ENCODE results near the gene SH3GLB2. TPM values are rescaled to one million over a fixed set of nuclear protein-coding genes. Genes with fewer than 3 reads are reported as not detected.

Gene SH3GLB2
- total RNA-seq, 2 donors from 2014 or later = 86.9 to 98.1 TPM

GRCh38 chr9:129064499-129064908 lies 36.4 kb upstream of the SH3GLB2 start:
- no peak overlapping the region for H3K27ac Mint-ChIP-seq
- no peak for DNase-seq
- H3K4me3 Mint-ChIP-seq = no peak overlapping the region
- Histone ChIP-seq H3K27me3 (ENCODE audit: control insufficient read depth, insufficient read depth, low read length, poor library complexity, severe bottlenecking) (no peaks in the 10 kb centered on the region), H3K4me1 (ENCODE audit: control insufficient read depth, insufficient read depth, low read length) (no peaks in the 10 kb centered on the region), H3K36me3 (ENCODE audit: control insufficient read depth, insufficient read depth, low read length) (peaks cover 38% of the 10 kb centered on the region), H3K9ac (ENCODE audit: extremely low read depth, low read length, poor library complexity, severe bottlenecking) (no peak overlapping the region), H3K27ac (ENCODE audit: low read depth, low read length) (no peak overlapping the region), H3K9me3 (ENCODE audit: control insufficient read depth, low read length) (no peaks in the 10 kb centered on the region), H3K4me3 (ENCODE audit: low read length) (no peak overlapping the region)
- no peak for TF ChIP-seq CTCF (conservative IDR thresholded peaks at IDR 0.05)
- peaks cover 40% of the 10 kb centered on the region for H3K36me3 Mint-ChIP-seq (ENCODE audit: low read depth)
- WGBS, 2 experiments (ENCODE audit: insufficient coverage in 1 of 2, insufficient read length in 1 of 2) = 92 to 94% methylated on average over 7 to 8 of the region's 8 CpGs
- H3K27me3 Mint-ChIP-seq (ENCODE audit: insufficient read depth) = no peaks in the 10 kb centered on the region
- H3K4me1 Mint-ChIP-seq = no peaks in the 10 kb centered on the region
- no peaks in the 10 kb centered on the region for H3K9me3 Mint-ChIP-seq

GRCh38 chr9:129063061-129063460 lies 34.9 kb upstream of the SH3GLB2 start:
- no peak for TF ChIP-seq CTCF (conservative IDR thresholded peaks at IDR 0.05)
- Mint-ChIP-seq H3K27ac (no peak overlapping the region), H3K9me3 (no peaks in the 10 kb centered on the region), H3K4me3 (no peak overlapping the region), H3K27me3 (ENCODE audit: insufficient read depth) (no peaks in the 10 kb centered on the region), H3K36me3 (ENCODE audit: low read depth) (peaks cover 40% of the 10 kb centered on the region), H3K4me1 (no peaks in the 10 kb centered on the region)
- Histone ChIP-seq H3K9ac (ENCODE audit: extremely low read depth, low read length, poor library complexity, severe bottlenecking) (no peak overlapping the region), H3K36me3 (ENCODE audit: control insufficient read depth, insufficient read depth, low read length) (peaks cover 43% of the 10 kb centered on the region), H3K27me3 (ENCODE audit: control insufficient read depth, insufficient read depth, low read length, poor library complexity, severe bottlenecking) (no peaks in the 10 kb centered on the region), H3K4me1 (ENCODE audit: control insufficient read depth, insufficient read depth, low read length) (no peaks in the 10 kb centered on the region), H3K4me3 (ENCODE audit: low read length) (no peak overlapping the region), H3K27ac (ENCODE audit: low read depth, low read length) (no peak overlapping the region), H3K9me3 (ENCODE audit: control insufficient read depth, low read length) (no peaks in the 10 kb centered on the region)
- peak; percentile 31 for DNase-seq
- WGBS, 2 experiments (ENCODE audit: insufficient coverage in 1 of 2, insufficient read length in 1 of 2) = 90 to 95% methylated on average over 4 to 9 of the region's 9 CpGs

GRCh38 chr9:129060991-129061390 lies 32.9 kb upstream of the SH3GLB2 start:
- no peaks in the 10 kb centered on the region for H3K27me3 ChIP-seq (ENCODE audit: control insufficient read depth, insufficient read depth, low read length, poor library complexity, severe bottlenecking)
- peaks cover 39% of the 10 kb centered on the region for H3K36me3 Mint-ChIP-seq (ENCODE audit: low read depth)
- no peaks in the 10 kb centered on the region for H3K27me3 Mint-ChIP-seq (ENCODE audit: insufficient read depth)
- TF ChIP-seq CTCF (conservative IDR thresholded peaks at IDR 0.05) = no peak
- no peak overlapping the region for H3K4me3 ChIP-seq (ENCODE audit: low read length)
- H3K9me3 ChIP-seq (ENCODE audit: control insufficient read depth, low read length) = no peaks in the 10 kb centered on the region
- H3K36me3 ChIP-seq (ENCODE audit: control insufficient read depth, insufficient read depth, low read length) = peaks cover 37% of the 10 kb centered on the region
- no peaks in the 10 kb centered on the region for H3K9me3 Mint-ChIP-seq
- no peaks in the 10 kb centered on the region for H3K4me1 Mint-ChIP-seq
- DNase-seq = no peak
- WGBS, 2 experiments (ENCODE audit: insufficient coverage in 1 of 2, insufficient read length in 1 of 2) = 80 to 94% methylated on average over 3 to 12 of the region's 12 CpGs
- H3K4me3 Mint-ChIP-seq = no peak overlapping the region
- H3K27ac ChIP-seq (ENCODE audit: low read depth, low read length) = no peak overlapping the region
- no peaks in the 10 kb centered on the region for H3K4me1 ChIP-seq (ENCODE audit: control insufficient read depth, insufficient read depth, low read length)
- no peak overlapping the region for H3K9ac ChIP-seq (ENCODE audit: extremely low read depth, low read length, poor library complexity, severe bottlenecking)
- H3K27ac Mint-ChIP-seq = no peak overlapping the region

Data from endodermal cell (in vitro differentiated cells).